Ramos (cell line): ENCODE data around the gene RAD51D.

ENCODE experiments used
- in situ Hi-C: fragments of 300-500 bp; cut with MboI; formaldehyde crosslinking; loops from one replicate; pipeline ENCODE4 v1.14.3; 2022; ENCODE audit warnings: low sequenced_read_pairs; ENCODE audit not compliant: unreplicated experiment

The RAD51D gene

DNA sequence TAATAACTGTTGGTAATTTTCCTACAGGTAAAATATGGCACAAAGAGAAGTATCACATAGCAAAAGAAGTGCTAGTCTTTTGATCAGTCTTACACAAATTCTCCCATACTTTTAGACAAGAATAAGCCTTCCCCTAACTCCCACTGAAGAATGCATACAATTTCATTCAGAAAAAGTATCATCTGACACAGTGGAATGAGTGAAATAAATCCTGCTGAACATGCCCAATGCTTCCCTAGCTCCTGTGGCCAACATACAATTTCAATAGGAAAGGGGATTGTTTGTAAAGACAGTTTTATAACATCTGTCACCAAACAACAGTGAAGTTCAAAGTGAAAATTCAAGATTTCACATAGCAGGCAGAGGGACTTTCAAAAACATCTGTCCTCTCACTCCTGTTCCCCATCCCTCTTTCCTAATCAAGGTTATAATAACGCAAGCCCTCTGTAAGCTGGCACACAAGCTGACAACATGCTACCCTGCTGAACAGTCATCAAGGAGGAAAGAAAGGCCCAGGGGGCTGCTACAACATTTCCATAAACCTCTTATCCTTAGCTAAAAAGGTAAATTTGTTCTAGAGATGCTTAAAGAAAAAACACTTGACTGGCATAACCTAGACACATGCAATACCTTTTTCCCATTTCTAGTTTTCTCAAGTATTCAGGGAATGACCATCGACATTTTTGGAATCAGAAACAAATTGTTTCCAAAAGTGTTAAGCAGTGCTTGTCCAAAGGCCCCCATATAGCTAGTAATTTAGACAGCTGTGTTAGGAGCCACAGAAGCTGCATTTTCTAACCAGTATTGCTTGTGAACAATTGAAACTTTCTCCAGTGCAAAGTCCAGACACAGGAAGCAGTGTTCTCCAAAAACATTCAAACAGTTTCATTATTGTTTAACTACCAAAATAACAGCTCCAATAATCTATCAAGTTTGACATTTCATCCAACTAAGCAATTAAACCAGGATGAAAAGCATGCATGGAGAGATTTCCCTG, 44.7 kb downstream of the RAD51D start:
- in situ Hi-C loops, result no loop called here

DNA sequence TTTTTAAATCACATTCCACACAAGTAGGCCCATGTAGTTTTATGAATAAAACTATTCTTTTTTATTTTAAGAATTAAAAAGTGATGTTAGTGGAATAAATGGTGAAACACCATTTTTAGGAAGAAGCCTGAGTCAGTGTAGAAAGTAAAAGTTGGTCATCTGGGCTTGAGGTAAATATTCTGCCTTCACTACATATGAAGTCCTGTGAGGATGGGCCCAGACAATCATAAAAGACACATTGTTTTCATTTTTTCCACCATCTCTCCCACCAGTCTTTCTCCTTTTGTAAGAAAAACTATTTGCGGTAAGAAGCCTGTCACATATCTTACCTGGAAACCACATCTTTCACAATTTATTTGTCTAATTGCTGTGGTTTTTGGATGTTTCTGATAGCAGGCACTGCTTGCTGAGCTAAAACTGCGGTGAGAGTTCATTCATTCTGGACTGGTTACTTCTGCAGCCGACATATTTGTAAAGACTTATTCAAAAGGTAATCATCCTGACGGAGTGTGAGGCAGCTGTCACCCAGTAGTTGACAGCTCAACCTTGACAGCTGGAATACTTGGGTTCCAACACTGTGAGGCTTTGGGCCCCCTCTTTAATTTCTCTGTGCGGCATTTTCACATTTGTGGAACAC, 45.6 kb downstream of the RAD51D start:
- in situ Hi-C loops, result no loop called here

DNA sequence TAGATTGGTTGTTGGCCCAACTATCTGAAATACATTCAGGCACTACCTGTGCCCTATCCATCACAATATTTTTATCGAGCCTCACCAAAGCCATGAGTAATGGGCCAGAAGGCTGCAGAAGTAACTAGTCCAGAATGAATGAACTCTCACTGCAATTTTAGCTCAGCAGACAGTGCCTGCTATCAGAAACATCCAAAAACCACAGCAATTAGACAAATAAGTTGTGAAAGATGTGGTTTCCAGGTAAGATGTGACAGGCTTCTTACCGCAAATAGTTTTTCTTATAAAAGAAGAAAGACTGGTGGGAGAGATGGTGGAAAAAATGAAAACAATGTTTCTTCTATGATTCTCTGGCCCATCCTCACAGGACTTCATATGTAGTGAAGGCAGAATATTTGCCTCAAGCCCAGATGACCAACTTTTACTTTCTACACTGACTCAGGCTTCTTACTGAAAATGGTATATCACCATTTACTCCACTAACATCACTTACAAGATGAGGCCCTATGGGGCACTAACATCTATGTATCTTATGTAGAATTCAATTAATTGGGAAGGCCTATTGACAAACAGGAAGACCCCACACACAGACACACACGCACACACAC, 46.4 kb downstream of the RAD51D start:
- in situ Hi-C loops, result no loop called here

GRCh38 chr17:35069311-35069710, 50.3 kb downstream of the RAD51D start:
- in situ Hi-C loops, result no loop called here

- in situ Hi-C loops, result no loop called here
Measured at GRCh38 chr17:35068249-35068648, 51.4 kb downstream of the RAD51D start.

DNA sequence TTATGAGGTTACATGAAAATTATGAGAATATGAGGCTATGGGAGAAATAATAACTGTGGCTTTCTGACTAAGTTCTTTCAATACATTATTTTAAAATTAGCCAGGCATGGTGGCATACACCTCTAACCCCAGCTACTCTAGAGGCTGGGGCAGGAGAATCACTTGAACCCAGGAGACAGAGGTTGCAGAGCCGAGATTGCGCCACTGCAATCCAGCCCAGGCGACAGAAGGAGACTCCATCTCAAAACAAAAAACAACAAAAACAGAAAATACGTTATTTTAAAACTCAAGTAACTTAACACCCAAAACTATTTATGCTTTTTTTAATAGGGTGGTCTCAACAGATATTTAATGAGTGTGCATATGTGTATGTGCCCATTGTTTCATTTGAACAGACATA, 53.8 kb downstream of the RAD51D start:
- in situ Hi-C loops, result no loop called here

- in situ Hi-C loops, result no loop called here
Measured at GRCh38 chr17:35064516-35065215, 55.0 kb downstream of the RAD51D start.

GRCh38 chr17:35063514-35064223, 56.0 kb downstream of the RAD51D start, which contains the start of gene RFFL:
Gene RFFL, minus strand, starts transcription at chr17:35063707. Its CDS starts 37,154 bp downstream, at chr17:35026553.
- in situ Hi-C loops, result no loop called here

DNA sequence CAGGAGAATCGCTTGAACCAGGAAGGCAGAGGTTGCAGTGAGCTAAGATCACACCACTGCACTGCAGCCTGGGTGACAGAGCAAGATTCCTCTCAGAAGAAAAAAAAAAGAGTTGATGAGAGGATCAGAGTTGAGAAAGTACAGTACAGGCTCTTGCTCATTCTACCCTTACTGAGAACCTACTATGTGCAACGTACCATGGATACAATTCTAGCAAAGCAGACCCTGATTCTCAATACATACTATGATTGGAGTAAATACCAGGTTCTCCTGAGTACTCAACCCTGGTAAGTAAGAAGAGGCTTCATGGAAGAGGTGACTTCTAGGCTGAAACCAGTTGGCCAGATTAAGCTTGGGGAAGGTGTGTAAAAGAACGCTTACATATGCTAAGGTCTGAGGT, 57.4 kb downstream of the RAD51D start:
- in situ Hi-C loops, result no loop called here

- in situ Hi-C loops, result no loop called here
Measured at GRCh38 chr17:35057332-35057915, 62.2 kb downstream of the RAD51D start.

- in situ Hi-C loops, result no loop called here
Measured at GRCh38 chr17:35056013-35056412, 63.6 kb downstream of the RAD51D start.

- in situ Hi-C loops, result no loop called here
Measured at GRCh38 chr17:35053204-35053603, 66.5 kb downstream of the RAD51D start.

- in situ Hi-C loops, result no loop called here
Measured at GRCh38 chr17:35052780-35053179, 66.9 kb downstream of the RAD51D start.

DNA sequence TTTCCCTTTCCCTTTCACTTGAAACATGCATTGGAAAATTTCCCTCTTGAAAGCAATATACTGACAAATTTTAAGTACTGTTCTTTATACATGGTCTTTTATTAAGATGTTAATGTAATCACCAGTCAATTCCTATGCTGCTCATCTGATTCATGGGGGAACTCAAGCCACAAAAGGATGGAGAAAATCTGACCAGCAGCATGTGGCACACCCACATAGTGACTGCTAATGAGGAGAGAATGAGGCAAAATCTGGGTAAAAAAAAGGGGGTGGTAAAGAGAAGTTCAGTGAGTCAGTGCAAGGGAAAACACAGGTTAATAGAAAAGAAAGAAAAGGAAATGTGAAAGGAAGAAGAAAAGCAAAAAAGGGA, 67.4 kb downstream of the RAD51D start:
- in situ Hi-C loops, result no loop called here

GRCh38 chr17:35051579-35052240, 68.0 kb downstream of the RAD51D start:
- in situ Hi-C loops, result no loop called here

- in situ Hi-C loops, result no loop called here
Measured at GRCh38 chr17:35051183-35051578, 68.5 kb downstream of the RAD51D start.

GRCh38 chr17:35050170-35050569, 69.5 kb downstream of the RAD51D start:
- in situ Hi-C loops, result no loop called here

- in situ Hi-C loops, result no loop called here
Measured at GRCh38 chr17:35048685-35049379, 70.8 kb downstream of the RAD51D start.
